GM18505 (cell line): ENCODE measurements around the gene MRPS6.

Experiments used
- ATAC-seq: cut with Tn5 transposase; IDR thresholded peaks from one replicate; pipeline ENCODE4 v1.9.1; 2021; ENCODE audit not compliant: unreplicated experiment
- POLR2A ChIP-seq: IDR thresholded peaks from 4 replicates; pipeline ENCODE4 v1.6.1; 2011; ENCODE audit warnings: borderline replicate concordance; ENCODE audit not compliant: insufficient read depth, insufficient read length; ENCODE audit errors: extremely low read depth

Gene MRPS6

GRCh38 chr21:34174470-34174869 is 101.1 kb downstream of the MRPS6 start:
- TF ChIP-seq POLR2A, result no peak
- ATAC-seq, result no peak

GRCh38 chr21:34176448-34176847 is 103.1 kb downstream of the MRPS6 start:
- TF ChIP-seq POLR2A, result no peak
- ATAC-seq, result no peak

GRCh38 chr21:34177919-34178567 is 104.7 kb downstream of the MRPS6 start:
- ATAC-seq, result no peak
- no peak for TF ChIP-seq POLR2A

GRCh38 chr21:34179204-34179935 is 106.0 kb downstream of the MRPS6 start:
- no peak for TF ChIP-seq POLR2A
- ATAC-seq, result no peak

- TF ChIP-seq POLR2A, result no peak
- ATAC-seq, result no peak
Observed at GRCh38 chr21:34180407-34180806, 107.0 kb downstream of the MRPS6 start.

GRCh38 chr21:34180826-34181359 is 107.5 kb downstream of the MRPS6 start:
- ATAC-seq, result no peak
- no peak for TF ChIP-seq POLR2A

- no peak for ATAC-seq
- no peak for TF ChIP-seq POLR2A
Observed at GRCh38 chr21:34181431-34182039, 108.2 kb downstream of the MRPS6 start.

GRCh38 chr21:34182436-34182835 is 109.1 kb downstream of the MRPS6 start:
- TF ChIP-seq POLR2A, result no peak
- ATAC-seq, result no peak

GRCh38 chr21:34183331-34183928 is 110.1 kb downstream of the MRPS6 start:
- no peak for TF ChIP-seq POLR2A
- no peak for ATAC-seq

GRCh38 chr21:34184232-34184631 is 110.9 kb downstream of the MRPS6 start:
- no peak for ATAC-seq
- TF ChIP-seq POLR2A, result no peak

GRCh38 chr21:34185026-34185750 is 111.8 kb downstream of the MRPS6 start:
- ATAC-seq, result no peak
- TF ChIP-seq POLR2A, result no peak

- no peak for ATAC-seq
Observed at GRCh38 chr21:34186109-34186719, 112.8 kb downstream of the MRPS6 start.

More at GRCh38 chr21:34186109-34186719, 112.8 kb downstream of the MRPS6 start:
- no peak for TF ChIP-seq POLR2A
